Adrenal gland (tissue), 5 donors: ENCODE data around the gene RPTOR.
A peak's percentile ranks its signal among the peaks of the same experiment; 100 is the strongest.

Experiments
- CTCF ChIP-seq, 6 experiments: fragments of 450-650 bp in 4 of 6; fragments of 200-600 bp in 2 of 6; sonication (generic) in 1 of 6; IDR thresholded peaks; 1 replicate in 5 of 6; 2 replicates in 1 of 6; pipeline versions ENCODE4 v1.5.1 to v1.8.0; 2016 to 2021; ENCODE audit warnings: antibody characterized with exemption in 6 of 6, mild to moderate bottlenecking in 2 of 6, moderate library complexity in 1 of 6
- POLR2A ChIP-seq, 2 donors: fragments of 450-650 bp; IDR thresholded peaks; one replicate each; pipeline ENCODE4 v1.6.1; 2017; ENCODE audit warnings: antibody characterized with exemption in 2 of 2, mild to moderate bottlenecking in 2 of 2, moderate library complexity in 1 of 2
- donor health status: DM: no; HTN: no; CAD: no.

- TF ChIP-seq CTCF (IDR thresholded peaks at IDR 0.05) (no peak), POLR2A (IDR thresholded peaks at IDR 0.05) (peak in 1 of 2 donors; percentile 16)
Observed at GRCh38 chr17:80822021-80822699, 277.5 kb downstream of the RPTOR start.
